ENCODE data around the gene CHRNA1. TPM values are rescaled to one million over a fixed set of nuclear protein-coding genes. Genes with fewer than 3 reads are reported as not detected.

The CHRNA1 gene
- total and polyA plus RNA-seq, 2 experiments from 2014 or later = not detected

GRCh38 chr2:174717273-174717672, 47.0 kb downstream of the CHRNA1 start:
- no peak overlapping the region for H3K27ac ChIP-seq (ENCODE audit: low read depth)
- no peaks in the 10 kb centered on the region for H3K36me3 ChIP-seq (ENCODE audit: insufficient read depth)
- peak overlapping the region; percentile 52; the same call in 1 of the 2 replicates for H2AFZ ChIP-seq
- no peak overlapping the region for H3K27ac Mint-ChIP-seq
- peaks cover 4% of the 10 kb centered on the region; the same call in 2 of the 3 replicates for H3K9me3 Mint-ChIP-seq
- no peak for ATAC-seq
- 0 out of 2 replicates have a peak, but pooled peaks cover 6% of the 10 kb centered on the region for H3K9me2 ChIP-seq (ENCODE audit: insufficient read depth)
- H3K4me3 Mint-ChIP-seq = no peak overlapping the region
- TF ChIP-seq EZH2phosphoT487 (IDR thresholded peaks at IDR 0.05; ENCODE audit: unreplicated experiment) (no peak), ZNF114 (CRISPR knock-in tag; IDR thresholded peaks at IDR 0.05) (no peak), NANOG (IDR thresholded peaks at IDR 0.05; ENCODE audit: borderline replicate concordance) (no peak), JUNB (IDR thresholded peaks at IDR 0.05; ENCODE audit: unreplicated experiment) (no peak), ETS1 (IDR thresholded peaks at IDR 0.05) (no peak), CREB1 (CRISPR knock-in tag; IDR thresholded peaks at IDR 0.05; ENCODE audit: low read depth) (no peak)
- H3K4me2 ChIP-seq = no peak overlapping the region
- H3K79me2 ChIP-seq (replicated peaks; ENCODE audit: insufficient read depth) = no peaks in the 10 kb centered on the region
- H3K4me3 ChIP-seq = no peak overlapping the region
- H3K27me3 ChIP-seq (ENCODE audit: insufficient read depth) = no peaks in the 10 kb centered on the region
- no peak for DNase-seq (ENCODE audit: low spot score)
- no peaks in the 10 kb centered on the region for H3K4me1 ChIP-seq (ENCODE audit: insufficient read depth)
- no peaks in the 10 kb centered on the region for H4K20me1 ChIP-seq (replicated peaks; ENCODE audit: insufficient read depth)
- H3F3A ChIP-seq (replicated peaks; ENCODE audit: low read depth) = no peaks in the 10 kb centered on the region
- H3K36me3 Mint-ChIP-seq (ENCODE audit: low read depth) = peaks cover 3% of the 10 kb centered on the region; the same call in 2 of the 3 replicates
- no peaks in the 10 kb centered on the region for H3K4me1 Mint-ChIP-seq
- H3K27me3 Mint-ChIP-seq (ENCODE audit: insufficient read depth, low read depth, poor library complexity) = peaks cover 10% of the 10 kb centered on the region

- DNase-seq (ENCODE audit: low spot score) = no peak
- no peaks in the 10 kb centered on the region for H3K4me1 Mint-ChIP-seq
- Histone ChIP-seq H3K4me2 (no peak overlapping the region), H4K20me1 (replicated peaks; ENCODE audit: insufficient read depth) (no peaks in the 10 kb centered on the region), H3K4me1 (ENCODE audit: insufficient read depth) (no peaks in the 10 kb centered on the region), H3K9me2 (ENCODE audit: insufficient read depth) (0 out of 2 replicates have a peak, but pooled peaks cover 6% of the 10 kb centered on the region), H3K79me2 (replicated peaks; ENCODE audit: insufficient read depth) (no peaks in the 10 kb centered on the region), H3K27me3 (ENCODE audit: insufficient read depth) (no peaks in the 10 kb centered on the region), H3K36me3 (ENCODE audit: insufficient read depth) (no peaks in the 10 kb centered on the region), H3F3A (replicated peaks; ENCODE audit: low read depth) (no peaks in the 10 kb centered on the region), H3K27ac (ENCODE audit: low read depth) (no peak overlapping the region), H3K4me3 (no peak overlapping the region), H2AFZ (peak overlapping the region; percentile 52; the same call in 1 of the 2 replicates)
- peaks cover 8% of the 10 kb centered on the region for H3K27me3 Mint-ChIP-seq (ENCODE audit: insufficient read depth, low read depth, poor library complexity)
- H3K27ac Mint-ChIP-seq = no peak overlapping the region
- H3K4me3 Mint-ChIP-seq = no peak overlapping the region
- peaks cover 3% of the 10 kb centered on the region; the same call in 2 of the 3 replicates for H3K36me3 Mint-ChIP-seq (ENCODE audit: low read depth)
- ATAC-seq = no peak
- TF ChIP-seq STAT1 (IDR thresholded peaks at IDR 0.05; ENCODE audit: unreplicated experiment) = no peak
- peaks cover 4% of the 10 kb centered on the region; the same call in 2 of the 3 replicates for H3K9me3 Mint-ChIP-seq
Observed at GRCh38 chr2:174716785-174717184, 47.5 kb downstream of the CHRNA1 start.

- H3K4me3 ChIP-seq = no peak overlapping the region
- Mint-ChIP-seq H3K9me3 (peaks cover 4% of the 10 kb centered on the region; the same call in 1 of the 3 replicates), H3K27me3 (ENCODE audit: insufficient read depth, low read depth, poor library complexity) (peaks cover 8% of the 10 kb centered on the region), H3K4me3 (no peak overlapping the region), H3K36me3 (ENCODE audit: low read depth) (no peaks in the 10 kb centered on the region), H3K27ac (no peak overlapping the region), H3K4me1 (no peaks in the 10 kb centered on the region)
- DNase-seq (ENCODE audit: low spot score) (no peak), ATAC-seq (no peak)
- no peak overlapping the region for H3K4me2 ChIP-seq
- no peaks in the 10 kb centered on the region for H3K27me3 ChIP-seq (ENCODE audit: insufficient read depth)
- no peaks in the 10 kb centered on the region for H3K79me2 ChIP-seq (replicated peaks; ENCODE audit: insufficient read depth)
- H3K4me1 ChIP-seq (ENCODE audit: insufficient read depth) = no peaks in the 10 kb centered on the region
- H3K27ac ChIP-seq (ENCODE audit: low read depth) = no peak overlapping the region
- H3F3A ChIP-seq (replicated peaks; ENCODE audit: low read depth) = no peaks in the 10 kb centered on the region
- H3K9me2 ChIP-seq (ENCODE audit: insufficient read depth) = 0 out of 2 replicates have a peak, but pooled peaks cover 4% of the 10 kb centered on the region
- H2AFZ ChIP-seq = peak overlapping the region; percentile 69; the same call in 1 of the 2 replicates
- H3K36me3 ChIP-seq (ENCODE audit: insufficient read depth) = no peaks in the 10 kb centered on the region
- no peaks in the 10 kb centered on the region for H4K20me1 ChIP-seq (replicated peaks; ENCODE audit: insufficient read depth)
- TF ChIP-seq JUNB (IDR thresholded peaks at IDR 0.05; ENCODE audit: unreplicated experiment) (no peak), ZNF114 (CRISPR knock-in tag; IDR thresholded peaks at IDR 0.05) (no peak), CREB1 (CRISPR knock-in tag; IDR thresholded peaks at IDR 0.05; ENCODE audit: low read depth) (no peak), EZH2phosphoT487 (IDR thresholded peaks at IDR 0.05; ENCODE audit: unreplicated experiment) (no peak), ZNF462 (CRISPR knock-in tag; IDR thresholded peaks at IDR 0.05) (no peak), ETS1 (IDR thresholded peaks at IDR 0.05) (no peak)
Observed at GRCh38 chr2:174713686-174714085, 50.6 kb downstream of the CHRNA1 start.

All from GM23338 (cell line).